Hematopoietic multipotent progenitor cell treated with erythropoietin and hydrocortisone succinate and interleukin-3 and kit ligand, for 4 days (in vitro differentiated cells): ENCODE results near the gene PRRG1.
A peak's percentile ranks its signal among the peaks of the same experiment; 100 is the strongest.
"Not testable (repeated sequence)": the region's sequence is repeated elsewhere in the genome, so short reads cannot be mapped to it uniquely, and the experiment has no call there.

Experiments
- DNase-seq: peaks from one replicate; pipeline ENCODE4 v3.0.0-alpha.2; 2015

PRRG1 gene

DNA sequence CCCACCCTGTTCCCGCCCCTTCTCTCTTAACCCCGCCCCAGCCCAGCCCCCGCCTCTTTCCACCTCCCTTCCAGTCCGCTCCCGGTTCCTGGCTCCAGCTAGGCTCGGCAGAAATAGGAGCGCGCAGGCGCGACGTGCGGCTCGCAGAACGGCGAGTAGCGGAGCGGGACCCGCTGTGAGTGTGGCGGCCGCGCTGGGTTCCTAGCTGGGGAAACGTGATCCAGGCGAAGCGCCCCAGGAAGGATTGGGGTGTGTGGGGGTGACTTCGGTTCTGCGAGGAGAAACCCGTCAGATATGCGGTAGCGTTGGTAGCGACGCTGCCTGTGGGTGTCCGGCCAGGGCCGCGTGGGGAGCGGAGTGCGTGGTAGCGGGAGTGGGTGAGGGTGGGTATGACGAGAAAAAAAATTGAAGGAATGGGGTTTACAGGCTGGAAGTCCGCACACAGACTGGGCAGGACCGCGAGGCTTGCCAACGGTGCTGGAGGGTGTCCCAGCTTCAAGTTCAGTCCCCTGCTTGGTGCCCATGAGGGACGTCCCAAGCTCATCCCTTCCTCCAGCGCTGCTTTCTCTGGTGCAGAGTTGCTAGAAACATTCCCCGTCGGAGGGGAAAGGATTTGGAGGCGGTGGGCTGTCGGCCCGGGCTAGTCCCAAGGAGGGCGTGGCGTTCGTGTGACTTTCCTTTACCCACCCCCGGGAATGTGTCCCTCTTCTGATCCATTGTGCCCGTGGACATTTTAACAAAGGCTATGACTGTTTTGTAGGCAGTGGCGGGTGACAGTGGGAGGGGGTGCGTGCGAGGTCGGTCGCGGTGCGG is at the start of gene PRRG1:
Gene PRRG1, plus strand, starts transcription at position 144 of the 813 bp plus-strand sequence. CDS start 56,886 bp downstream, outside the sequence.
- peak; percentile 58 for DNase-seq

DNA sequence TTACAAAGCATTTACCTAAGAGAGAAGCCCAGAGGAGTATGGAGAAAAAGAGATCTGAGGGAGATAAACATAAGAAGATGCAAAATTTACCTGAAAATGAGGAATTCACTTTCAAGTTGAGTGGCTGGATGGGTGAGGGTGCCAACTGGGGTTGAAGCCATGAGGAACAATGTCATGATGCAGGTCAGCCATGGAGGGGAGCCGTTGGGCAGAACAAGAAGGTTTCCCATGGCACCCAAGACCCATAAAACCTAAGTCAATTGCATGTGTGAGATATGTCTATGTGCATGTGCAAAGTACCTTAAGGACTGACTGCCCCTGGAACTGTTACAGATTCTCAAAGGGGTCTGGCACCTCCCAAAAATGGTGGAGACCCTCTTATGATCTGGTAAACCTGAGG is 46.6 kb upstream of the PRRG1 start:
- peak; percentile 17 for DNase-seq

DNA sequence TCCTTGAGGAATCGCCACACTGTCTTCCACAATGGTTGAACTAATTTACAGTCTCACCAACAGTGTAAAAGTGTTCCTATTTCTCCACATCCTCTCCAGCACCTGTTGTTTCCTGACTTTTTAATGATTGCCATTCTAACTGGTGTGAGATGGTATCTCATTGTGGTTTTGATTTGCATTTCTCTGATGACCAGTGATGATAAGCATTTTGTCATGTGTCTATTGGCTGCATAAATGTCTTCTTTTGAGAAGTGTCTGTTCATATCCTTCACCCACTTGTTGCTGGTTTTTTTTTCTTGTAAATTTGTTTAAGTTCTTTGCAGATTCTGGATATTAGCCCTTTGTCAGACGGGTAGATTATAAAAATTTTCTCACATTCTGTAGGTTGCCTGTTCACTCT is 43.9 kb upstream of the PRRG1 start:
- DNase-seq, result not testable (repeated sequence)

DNA sequence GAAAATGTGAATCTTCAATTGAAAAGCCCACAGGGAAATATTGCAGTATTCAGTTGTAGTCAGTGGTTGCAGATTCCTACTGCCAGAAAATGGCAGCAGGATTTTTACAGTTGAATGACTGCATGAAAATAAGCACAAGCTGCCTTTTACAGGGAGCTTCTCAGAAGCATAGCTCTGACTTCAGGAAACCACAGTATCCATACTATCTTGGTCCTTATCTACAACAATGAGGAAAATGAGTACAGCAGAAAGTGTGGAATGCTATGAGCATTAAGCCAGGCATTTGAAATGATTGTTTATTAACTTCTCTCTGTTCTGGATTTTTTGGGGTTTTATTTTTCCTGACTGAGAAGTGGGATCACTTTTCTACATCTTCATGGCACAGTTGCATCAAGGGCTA is 34.6 kb upstream of the PRRG1 start:
- DNase-seq, result no peak

- no peak for DNase-seq
These were observed 33.5 kb upstream of the PRRG1 start for GRCh38 chrX:37315511-37316248.

DNA sequence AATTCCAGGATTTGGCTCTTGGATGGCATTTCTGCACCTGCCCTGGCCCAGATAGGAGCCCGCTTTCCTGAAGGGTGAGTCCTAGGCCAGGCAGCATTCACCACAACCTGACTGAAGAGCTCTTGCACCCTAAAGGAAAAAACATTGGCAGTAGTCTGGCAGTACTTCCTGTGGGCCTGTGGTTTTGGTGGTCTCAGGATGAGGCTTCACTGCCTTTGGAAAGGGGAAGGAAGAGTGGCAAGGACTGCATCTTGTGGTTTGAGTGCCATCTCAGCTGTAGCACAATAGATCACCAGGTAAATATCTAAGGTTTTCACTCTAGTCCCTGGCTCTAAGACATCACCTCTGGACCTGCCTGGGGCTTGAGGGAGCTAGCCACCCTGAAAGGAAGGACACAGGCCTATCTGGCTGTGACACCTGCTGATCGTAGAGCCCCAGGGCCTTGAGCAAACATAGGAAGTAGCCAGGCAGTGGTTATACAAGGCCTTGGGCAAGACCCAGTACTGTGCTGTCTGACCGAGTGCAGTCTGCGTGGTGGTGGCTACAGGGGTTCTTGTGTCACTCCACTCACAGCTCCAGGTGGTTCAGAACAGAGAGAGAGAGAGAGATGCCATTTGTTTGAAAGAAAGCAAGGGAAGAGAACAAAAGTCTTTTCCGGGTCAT is 28.5 kb upstream of the PRRG1 start:
- DNase-seq, result peak; percentile 34

GRCh38 chrX:37330642-37331041 is 18.5 kb upstream of the PRRG1 start:
- DNase-seq, result no peak

DNA sequence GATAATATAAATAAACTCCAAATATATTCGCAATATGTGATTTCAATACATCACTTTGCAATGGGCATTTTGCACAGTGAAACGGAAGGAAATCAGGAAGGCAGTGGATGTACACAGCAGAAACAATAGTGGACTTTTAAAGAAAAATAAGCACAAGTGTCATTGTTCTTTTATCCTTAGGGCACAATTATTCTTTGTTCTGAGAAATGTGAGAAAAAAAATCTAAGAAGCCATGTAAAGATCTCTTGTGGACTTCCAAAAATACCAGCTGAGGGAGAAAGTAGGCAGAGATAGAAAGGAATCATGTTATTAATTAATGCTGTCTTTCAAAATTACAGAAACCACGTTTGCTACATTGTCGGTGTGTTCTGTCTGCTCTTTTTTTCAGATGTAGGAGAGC is 17.6 kb upstream of the PRRG1 start:
- DNase-seq, result no peak

DNA sequence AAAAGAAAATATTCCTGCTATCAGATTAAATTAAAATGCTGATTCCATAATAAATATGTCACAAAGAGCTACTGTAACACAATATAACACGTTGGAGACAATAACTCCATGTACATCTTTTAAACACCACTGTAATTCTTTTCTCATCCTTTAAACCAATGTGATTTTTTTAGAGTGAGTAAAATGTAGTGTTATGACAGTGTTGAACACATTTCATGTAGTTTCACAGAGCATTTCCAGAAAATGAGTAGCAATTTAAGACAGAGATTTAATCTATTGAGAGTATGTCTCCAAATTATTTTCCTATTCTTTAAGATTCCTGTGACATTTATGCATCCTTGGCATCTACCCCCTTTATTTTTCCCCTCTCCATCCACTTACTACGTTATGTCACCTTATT is 17.1 kb upstream of the PRRG1 start:
- DNase-seq, result no peak

- DNase-seq, result no peak
These were observed 16.0 kb upstream of the PRRG1 start for GRCh38 chrX:37332987-37333658.

- DNase-seq, result peak; percentile 10
These were observed 1.7 kb upstream of the PRRG1 start for GRCh38 chrX:37347420-37347819.

DNA sequence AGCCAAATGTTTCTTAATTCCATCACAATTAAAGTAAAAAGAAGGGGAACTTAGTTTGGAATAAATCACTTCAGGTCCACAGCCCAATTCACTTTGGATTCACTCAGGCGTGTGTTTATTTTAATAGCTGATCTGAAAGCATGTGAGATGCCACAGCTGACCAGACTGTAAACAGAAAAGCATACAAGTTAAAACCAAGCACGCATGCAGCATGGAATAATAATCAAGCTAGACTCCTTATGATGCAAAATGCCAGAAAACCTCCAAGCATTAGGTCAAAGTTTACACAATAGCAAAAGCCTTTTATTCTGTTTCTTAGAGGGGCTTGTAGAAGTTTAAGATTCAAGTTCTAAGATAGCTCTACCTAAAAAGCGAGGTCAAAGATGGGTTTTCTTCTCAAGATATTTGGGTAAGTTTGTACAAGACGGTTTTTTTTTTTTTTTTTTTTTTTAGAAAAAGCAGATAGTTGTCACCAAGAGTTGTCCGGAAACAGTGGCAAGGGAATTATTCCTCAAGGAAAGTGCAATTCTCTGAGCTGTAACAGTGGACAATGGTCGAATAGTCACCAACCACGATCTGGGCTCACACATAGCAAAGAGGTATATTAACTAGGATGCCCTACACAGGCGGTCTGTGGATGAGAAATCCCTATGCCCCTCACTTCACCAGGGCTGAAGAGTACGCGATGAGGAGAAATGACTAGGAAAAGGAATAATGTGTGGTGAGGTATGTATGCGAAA is 763 bp upstream of the PRRG1 start:
- no peak for DNase-seq

- DNase-seq, result no peak
These were observed 268 bp upstream of the PRRG1 start for GRCh38 chrX:37348971-37349220.

DNA sequence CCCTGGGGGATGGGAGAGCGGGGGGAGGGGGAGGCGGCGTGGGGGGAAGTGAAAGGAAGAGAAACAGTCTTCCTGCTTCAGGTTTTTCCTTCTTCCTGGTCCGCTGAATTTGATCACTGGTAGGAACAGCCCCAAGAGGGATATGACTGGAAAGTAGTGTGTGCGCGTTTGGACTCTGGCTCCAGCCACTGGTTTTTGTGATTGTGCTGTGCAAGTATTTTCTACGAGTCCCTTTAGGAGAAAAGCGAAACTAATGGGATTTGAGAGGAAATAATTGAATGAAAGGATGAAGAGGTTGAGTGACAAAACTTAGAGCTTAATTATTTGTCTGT is 836 bp downstream of the PRRG1 start:
- DNase-seq, result peak; percentile 1

- no peak for DNase-seq
These were observed 4.5 kb downstream of the PRRG1 start for GRCh38 chrX:37353646-37354045.

DNA sequence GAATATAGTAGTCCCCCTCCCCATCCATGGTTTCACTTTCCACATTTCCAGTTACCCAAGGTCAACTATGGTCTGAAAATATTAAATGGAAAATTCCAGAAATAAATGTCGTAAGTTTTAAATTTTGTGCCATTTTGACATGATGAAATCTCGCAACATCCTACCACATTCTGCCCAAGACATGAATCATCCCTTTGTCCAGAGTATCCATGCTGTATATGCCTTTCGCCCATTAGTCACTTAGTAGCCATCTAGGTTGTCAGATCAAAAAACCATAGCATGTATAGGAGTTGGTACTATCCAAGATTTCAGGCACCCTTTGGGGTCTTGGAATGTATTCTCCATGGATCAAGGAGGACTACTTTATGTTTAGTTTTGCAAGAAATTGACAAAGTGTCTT is 8.3 kb downstream of the PRRG1 start:
- no peak for DNase-seq

DNA sequence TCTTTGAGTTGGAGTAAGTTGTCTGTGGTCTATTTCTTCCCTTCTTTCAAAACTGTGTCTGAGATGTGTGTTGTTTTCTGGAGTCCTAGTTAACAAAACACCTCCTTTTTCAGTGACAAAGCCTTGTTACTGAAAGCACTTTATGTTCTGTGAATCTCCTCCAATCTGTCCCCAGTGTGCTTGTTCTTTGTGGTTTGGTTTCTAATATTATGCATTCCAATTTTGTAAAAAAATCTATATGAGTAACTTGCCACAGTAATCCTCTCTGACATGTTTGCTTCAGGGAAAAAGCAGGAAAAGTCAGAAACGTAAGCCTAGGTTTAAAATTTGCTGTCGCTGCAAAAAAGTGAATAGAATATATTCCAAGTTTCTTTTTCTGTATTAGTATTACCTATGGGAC is 12.4 kb downstream of the PRRG1 start:
- DNase-seq, result no peak

GRCh38 chrX:37364666-37365065 is 15.5 kb downstream of the PRRG1 start:
- DNase-seq, result no peak

DNA sequence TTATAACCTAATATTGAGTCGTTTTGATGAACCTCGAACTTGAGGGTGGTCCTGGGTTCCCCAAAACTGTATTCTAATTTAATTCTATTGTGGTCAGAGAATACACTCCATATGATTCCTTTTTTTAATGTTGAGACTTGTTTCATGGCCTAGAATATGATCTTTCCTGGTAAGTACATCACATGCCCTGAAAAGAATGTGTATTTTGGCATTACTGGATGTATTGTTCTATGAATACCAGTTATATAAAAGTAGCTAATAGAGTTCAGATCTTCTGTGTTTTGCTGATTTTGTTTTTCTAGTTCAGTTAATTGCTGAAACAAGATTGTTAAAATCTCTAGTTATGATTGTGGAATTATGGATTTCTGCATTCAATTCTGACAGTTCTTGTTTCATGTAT is 18.8 kb downstream of the PRRG1 start:
- no peak for DNase-seq

DNA sequence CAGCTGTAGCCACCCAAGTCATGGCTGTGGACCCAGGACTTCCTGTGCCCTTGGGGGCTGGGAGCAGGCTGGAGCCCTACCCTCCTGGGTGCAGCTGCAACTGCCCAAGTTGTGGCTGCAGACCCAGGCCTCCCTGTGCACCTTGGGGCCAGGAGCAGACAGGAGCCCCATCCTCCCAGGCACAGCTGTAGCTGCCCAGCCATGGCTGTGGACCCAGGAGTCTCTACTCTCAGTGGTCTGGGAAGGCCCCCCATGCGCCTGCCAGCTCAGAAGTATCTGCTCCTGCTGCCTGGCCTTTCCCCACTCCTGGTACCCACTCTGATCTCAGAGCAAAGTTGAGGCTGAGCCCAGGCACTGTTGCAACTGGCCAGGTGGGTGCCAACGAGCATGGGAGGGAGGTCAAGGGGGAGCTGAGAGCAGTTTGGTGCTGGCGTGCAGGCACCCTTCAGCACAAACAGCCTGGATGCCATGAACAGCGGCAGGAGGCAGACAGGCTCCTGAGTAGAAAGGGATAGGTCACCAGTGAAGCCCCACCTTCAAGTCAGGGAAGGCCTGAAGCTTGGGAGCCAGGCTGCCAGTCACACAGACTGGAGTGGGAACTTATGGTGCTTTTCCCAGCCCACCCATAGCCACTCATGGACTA is 21.5 kb downstream of the PRRG1 start:
- no peak for DNase-seq

DNA sequence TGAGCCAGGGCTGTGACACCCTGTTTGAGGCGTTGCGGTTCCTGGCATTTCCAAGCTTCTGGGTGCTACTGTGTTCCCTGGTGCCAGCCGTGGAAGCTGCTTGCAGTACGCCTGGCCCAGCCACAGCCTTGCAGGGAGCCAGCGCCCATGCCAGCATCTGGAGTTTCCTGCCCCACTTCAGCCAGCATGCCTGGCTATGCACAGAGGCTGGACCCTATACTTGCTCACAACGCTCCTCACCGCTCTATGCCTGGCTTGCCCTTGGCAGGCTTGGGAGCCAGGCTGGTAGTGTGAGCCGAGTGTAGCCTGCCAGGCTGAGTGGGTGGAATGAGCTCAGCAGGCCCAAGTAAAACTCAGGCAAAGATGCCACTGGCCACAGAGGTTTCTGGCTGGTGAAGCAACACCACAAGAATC is 22.4 kb downstream of the PRRG1 start:
- DNase-seq, result no peak

DNA sequence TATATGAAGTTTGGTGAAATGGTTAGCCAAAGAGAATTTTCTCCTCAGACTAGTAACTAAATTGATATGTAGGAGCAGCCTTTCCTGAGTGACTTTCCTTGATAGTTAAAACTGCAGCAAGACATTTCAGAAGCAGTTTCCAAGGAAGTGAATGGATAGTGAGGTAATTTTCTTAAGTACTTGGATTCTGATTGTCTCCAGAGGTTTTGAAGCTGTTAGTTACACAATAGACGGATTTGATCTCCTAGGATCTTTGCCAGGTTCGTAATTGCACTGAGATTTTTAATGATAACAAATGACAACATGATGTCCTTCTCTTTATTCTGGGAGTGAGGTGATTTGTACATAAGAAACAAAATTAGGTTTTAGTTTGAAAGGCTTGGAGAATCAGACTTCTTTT is 29.2 kb downstream of the PRRG1 start:
- DNase-seq, result no peak
